ENCODE results near the gene CTDSP1. TPM values are rescaled to one million over a fixed set of nuclear protein-coding genes. Genes with fewer than 3 reads are reported as not detected.

The CTDSP1 gene
- total and polyA plus RNA-seq, 4 donors: 38.3 to 76.5 (median 56.6) TPM

GRCh38 chr2:218406209-218406948, 6.7 kb downstream of the CTDSP1 start (continued):
- TF ChIP-seq, protein P1, sequence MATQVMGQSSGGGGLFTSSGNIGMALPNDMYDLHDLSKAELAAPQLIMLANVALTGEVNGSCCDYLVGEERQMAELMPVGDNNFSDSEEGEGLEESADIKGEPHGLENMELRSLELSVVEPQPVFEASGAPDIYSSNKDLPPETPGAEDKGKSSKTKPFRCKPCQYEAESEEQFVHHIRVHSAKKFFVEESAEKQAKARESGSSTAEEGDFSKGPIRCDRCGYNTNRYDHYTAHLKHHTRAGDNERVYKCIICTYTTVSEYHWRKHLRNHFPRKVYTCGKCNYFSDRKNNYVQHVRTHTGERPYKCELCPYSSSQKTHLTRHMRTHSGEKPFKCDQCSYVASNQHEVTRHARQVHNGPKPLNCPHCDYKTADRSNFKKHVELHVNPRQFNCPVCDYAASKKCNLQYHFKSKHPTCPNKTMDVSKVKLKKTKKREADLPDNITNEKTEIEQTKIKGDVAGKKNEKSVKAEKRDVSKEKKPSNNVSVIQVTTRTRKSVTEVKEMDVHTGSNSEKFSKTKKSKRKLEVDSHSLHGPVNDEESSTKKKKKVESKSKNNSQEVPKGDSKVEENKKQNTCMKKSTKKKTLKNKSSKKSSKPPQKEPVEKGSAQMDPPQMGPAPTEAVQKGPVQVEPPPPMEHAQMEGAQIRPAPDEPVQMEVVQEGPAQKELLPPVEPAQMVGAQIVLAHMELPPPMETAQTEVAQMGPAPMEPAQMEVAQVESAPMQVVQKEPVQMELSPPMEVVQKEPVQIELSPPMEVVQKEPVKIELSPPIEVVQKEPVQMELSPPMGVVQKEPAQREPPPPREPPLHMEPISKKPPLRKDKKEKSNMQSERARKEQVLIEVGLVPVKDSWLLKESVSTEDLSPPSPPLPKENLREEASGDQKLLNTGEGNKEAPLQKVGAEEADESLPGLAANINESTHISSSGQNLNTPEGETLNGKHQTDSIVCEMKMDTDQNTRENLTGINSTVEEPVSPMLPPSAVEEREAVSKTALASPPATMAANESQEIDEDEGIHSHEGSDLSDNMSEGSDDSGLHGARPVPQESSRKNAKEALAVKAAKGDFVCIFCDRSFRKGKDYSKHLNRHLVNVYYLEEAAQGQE (IDR thresholded peaks at IDR 0.05): peak; percentile 91

DNA sequence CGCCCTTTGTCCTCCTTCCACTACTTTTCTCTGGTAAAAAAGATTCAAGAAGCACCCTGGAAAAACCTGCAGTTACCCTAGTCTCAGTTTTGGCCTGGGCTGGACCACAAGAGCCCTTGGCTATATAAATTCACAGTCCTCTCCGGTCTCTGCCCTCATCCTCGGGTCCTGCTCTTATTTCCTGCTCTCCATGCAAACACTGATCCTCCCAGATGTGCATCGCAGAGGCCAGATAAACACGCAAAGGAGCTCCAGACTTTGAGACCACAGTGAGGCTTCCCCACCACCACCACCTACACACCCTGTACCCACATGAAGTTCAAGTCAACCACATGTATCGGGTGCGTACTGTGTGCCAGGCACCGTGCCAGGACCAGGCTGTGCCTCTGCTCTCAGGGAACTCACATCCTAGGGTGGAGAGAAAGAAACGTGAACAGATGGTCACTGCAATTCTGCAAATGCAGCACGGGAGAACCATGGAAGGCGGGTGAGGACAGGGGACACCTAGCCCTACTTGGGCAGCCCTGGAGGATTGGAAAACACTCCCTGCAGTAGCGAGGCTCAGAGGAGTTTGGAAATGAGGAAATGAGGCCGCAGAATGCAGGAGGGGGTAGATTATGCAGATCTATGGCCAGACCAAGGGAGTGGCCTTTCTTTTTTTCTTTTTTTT, 7.4 kb downstream of the CTDSP1 start:
- H3K36me3 ChIP-seq (ENCODE audit: control insufficient read depth in 4 of 4, insufficient read depth in 3 of 4, low read depth in 1 of 4, low read length in 3 of 4): peaks cover 6 to 19% (median 11%) of the 10 kb centered on the region in 4 donors
- 14% methylated on average over 13 of the region's 13 CpGs for WGBS
- peak; percentile 67 for DNase-seq (ENCODE audit: low spot score)
- peak overlapping the region; percentile 63 to 65 for H3K27ac ChIP-seq (ENCODE audit: low read depth in 1 of 2, low read length in 2 of 2)
- H3K9me3 ChIP-seq (ENCODE audit: control insufficient read depth in 4 of 4, low read length in 3 of 4): no peaks in the 10 kb centered on the region
- peak overlapping the region; percentile 40 to 46 (median 42) for H3K4me3 ChIP-seq (ENCODE audit: low read depth in 1 of 3, low read length in 3 of 3)
- H3K27me3 ChIP-seq (ENCODE audit: control insufficient read depth in 4 of 4, insufficient read depth in 4 of 4, low read length in 3 of 4): no peaks in the 10 kb centered on the region
- TF ChIP-seq HNF4A (conservative IDR thresholded peaks at IDR 0.05) (peak in 1 of 2 donors; percentile 6), CTCF (IDR thresholded peaks at IDR 0.05; ENCODE audit: low read depth, low read length, missing input control) (no peak), EGR1 (IDR thresholded peaks at IDR 0.05; ENCODE audit: low read depth in 2 of 2) (no peak), RXRA (IDR thresholded peaks at IDR 0.05) (peak in 1 of 2 donors; percentile 6), FOXA1 (IDR thresholded peaks at IDR 0.05) (no peak), YY1 (IDR thresholded peaks at IDR 0.05) (no peak), TAF1 (conservative IDR thresholded peaks at IDR 0.05) (no peak), FOXA2 (IDR thresholded peaks at IDR 0.05) (no peak), NR2F2 (IDR thresholded peaks at IDR 0.05) (no peak), JUND (IDR thresholded peaks at IDR 0.05) (no peak), RAD21 (IDR thresholded peaks at IDR 0.05) (peak in 1 of 2 donors; percentile 57), HNF4G (IDR thresholded peaks at IDR 0.05) (no peak), ZBTB33 (IDR thresholded peaks at IDR 0.05) (no peak), SP1 (IDR thresholded peaks at IDR 0.05) (no peak)
- TF ChIP-seq, protein P1 (IDR thresholded peaks at IDR 0.05): no peak
- H3K4me1 ChIP-seq (ENCODE audit: control insufficient read depth in 4 of 4, insufficient read depth in 4 of 4, low read length in 3 of 4): peaks cover 13 to 53% (median 44%) of the 10 kb centered on the region in 4 donors
- H3K9ac ChIP-seq (ENCODE audit: low read depth in 1 of 2, low read length in 2 of 2): peak overlapping the region; percentile 18 to 62

Measured in liver (tissue), 9 donors.